Measurements from ENCODE around the gene EEPD1. TPM values are rescaled to one million over a fixed set of nuclear protein-coding genes. Genes with fewer than 3 reads are reported as not detected.
"Not testable (repeated sequence)": the region's sequence is repeated elsewhere in the genome, so short reads cannot be mapped to it uniquely, and the experiment has no call there.

EEPD1 gene
- total and polyA plus RNA-seq, 12 donors = 6.0 to 29.0 (median 9.4) TPM

DNA sequence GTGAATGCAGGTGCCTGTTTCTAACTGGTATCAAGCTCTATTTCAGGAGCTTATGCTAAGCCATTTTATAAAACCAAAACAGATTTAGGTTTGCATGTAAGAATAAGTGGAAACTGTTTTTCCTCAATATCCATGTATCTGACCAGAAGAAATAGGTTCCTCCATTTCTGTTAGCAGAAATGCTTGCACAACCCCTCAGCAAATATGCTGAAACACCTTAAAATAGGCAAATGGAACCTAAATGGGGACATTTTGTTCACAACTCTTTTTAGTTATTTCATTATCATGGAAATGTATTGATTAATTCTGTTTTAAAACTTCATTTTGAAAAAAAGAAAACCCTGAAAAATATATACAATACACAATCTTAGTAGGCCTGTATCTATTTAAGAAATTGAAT, 8.9 kb upstream of the EEPD1 start:
- intact Hi-C loops (cut with DNase I) = no loop called here
- TF ChIP-seq POLR2A (IDR thresholded peaks at IDR 0.05) (no peak), CTCF (IDR thresholded peaks at IDR 0.05) (no peak)
- no peak for DNase-seq
- H3K27me3 ChIP-seq = no peaks in the 10 kb centered on the region
- H3K9me3 ChIP-seq (replicated peaks in 1 of 3) = no peaks in the 10 kb centered on the region
- peaks cover 0 to 5% of the 10 kb centered on the region in 2 donors for H3K4me1 ChIP-seq (replicated peaks in 1 of 2)
- no peak overlapping the region for H3K27ac ChIP-seq
- no peaks in the 10 kb centered on the region for H3K36me3 ChIP-seq (replicated peaks in 1 of 2)
- no peak overlapping the region for H3K4me3 ChIP-seq

DNA sequence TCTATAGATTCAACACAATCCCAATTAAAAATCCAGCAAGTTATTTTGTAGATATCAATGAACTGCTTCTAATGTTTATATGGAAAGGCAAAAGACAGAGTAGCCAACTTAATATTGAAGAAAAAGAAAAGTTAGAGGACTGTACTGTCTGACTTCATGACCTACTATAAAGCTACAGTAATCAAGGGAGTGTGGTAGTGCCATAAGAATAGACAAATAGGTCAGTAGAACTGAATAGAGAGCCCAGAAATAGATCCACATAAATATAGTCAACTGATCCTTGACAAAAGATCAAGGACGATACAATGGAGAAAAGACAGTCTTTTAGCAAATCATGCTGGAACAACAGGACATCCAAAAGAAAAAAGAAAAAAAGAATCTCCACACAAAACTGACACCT, 7.4 kb upstream of the EEPD1 start:
- intact Hi-C loops (cut with DNase I) = no loop called here
- Histone ChIP-seq H3K9me3 (replicated peaks in 1 of 3) (no peaks in the 10 kb centered on the region), H3K4me3 (no peak overlapping the region), H3K27ac (peak overlapping the region in 1 of 5 donors; percentile 10), H3K4me1 (replicated peaks in 1 of 2) (peaks cover 0 to 5% of the 10 kb centered on the region in 2 donors), H3K27me3 (no peaks in the 10 kb centered on the region), H3K36me3 (replicated peaks in 1 of 2) (no peaks in the 10 kb centered on the region)
- WGBS, 4 donors = 34 to 43% (median 42%) methylated on average over 1 of the region's 1 CpG
- no peak for DNase-seq
- no peak for TF ChIP-seq CTCF (IDR thresholded peaks at IDR 0.05)
- TF ChIP-seq POLR2A (IDR thresholded peaks at IDR 0.05) = no peak

DNA sequence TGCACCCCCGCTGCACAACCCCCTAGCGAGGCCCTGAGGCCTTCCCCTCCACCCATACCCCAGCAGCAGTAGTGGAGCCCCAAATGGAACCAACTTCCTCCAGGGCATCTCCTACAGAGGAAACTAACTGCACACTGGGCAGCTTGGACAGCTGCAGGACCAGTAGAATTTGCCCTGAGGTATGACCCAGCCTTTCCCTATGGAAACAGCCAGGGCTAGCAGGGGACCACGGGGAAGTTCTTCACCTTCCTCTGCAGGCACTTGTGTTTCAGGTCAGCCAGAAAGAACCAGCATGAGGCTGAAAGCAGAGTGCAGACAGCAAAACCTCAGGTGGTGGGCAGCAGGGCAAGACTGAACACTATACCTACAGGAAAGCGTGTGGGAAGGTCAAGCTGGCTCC, 5.7 kb upstream of the EEPD1 start:
- Histone ChIP-seq H3K4me1 (replicated peaks in 1 of 2) (peaks cover 0 to 5% of the 10 kb centered on the region in 2 donors), H3K27me3 (no peaks in the 10 kb centered on the region), H3K36me3 (replicated peaks in 1 of 2) (no peaks in the 10 kb centered on the region), H3K9me3 (replicated peaks in 1 of 3) (no peaks in the 10 kb centered on the region), H3K4me3 (no peak overlapping the region), H3K27ac (no peak overlapping the region)
- intact Hi-C loops (cut with DNase I) = no loop called here
- no peak for DNase-seq
- no peak for TF ChIP-seq POLR2A (IDR thresholded peaks at IDR 0.05)
- no peak for TF ChIP-seq CTCF (IDR thresholded peaks at IDR 0.05)
- WGBS, 4 donors = 64 to 96% (median 94%) methylated on average over 3 to 4 of the region's 4 CpGs

DNA sequence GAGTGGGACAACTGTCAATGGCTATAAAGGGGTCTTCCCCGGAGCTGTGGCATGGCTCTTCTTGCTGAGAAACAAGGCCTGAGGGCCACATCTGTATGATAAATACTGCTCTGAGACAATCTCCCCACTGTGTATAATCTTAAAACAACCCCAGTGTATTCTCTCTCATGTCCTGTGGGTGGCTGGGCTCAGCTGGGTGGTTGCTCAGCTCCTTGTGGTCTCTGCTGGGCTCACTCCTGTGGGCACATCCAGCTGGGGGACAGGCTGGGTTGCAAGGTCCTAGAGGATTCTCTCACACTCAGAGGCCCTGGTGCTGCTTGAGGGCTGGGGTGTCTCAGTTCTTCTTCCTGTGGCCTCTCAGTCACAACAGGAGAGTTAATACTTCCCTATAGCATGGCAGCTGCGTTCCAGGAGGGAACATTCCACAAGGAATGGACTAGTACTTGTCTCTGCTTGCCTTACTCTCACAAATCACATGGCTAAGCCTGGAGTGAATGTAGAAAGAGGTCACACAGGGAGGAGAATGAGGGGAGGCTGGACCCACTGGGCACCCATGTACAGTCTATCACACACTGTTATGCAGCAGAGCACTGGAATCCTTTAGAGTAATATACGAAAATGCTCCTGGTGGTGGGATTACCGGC, 4.5 kb upstream of the EEPD1 start:
- DNase-seq = no peak
- intact Hi-C loops (cut with DNase I) = no loop called here
- peaks cover 0 to 5% of the 10 kb centered on the region in 2 donors for H3K4me1 ChIP-seq (replicated peaks in 1 of 2)
- H3K27ac ChIP-seq = no peak overlapping the region
- H3K9me3 ChIP-seq (replicated peaks in 1 of 3) = no peaks in the 10 kb centered on the region
- no peaks in the 10 kb centered on the region for H3K27me3 ChIP-seq
- 70 to 93% (median 90%) methylated on average over 3 to 4 of the region's 4 CpGs for WGBS, 4 donors
- TF ChIP-seq CTCF (IDR thresholded peaks at IDR 0.05) = no peak
- no peak for TF ChIP-seq POLR2A (IDR thresholded peaks at IDR 0.05)
- H3K36me3 ChIP-seq (replicated peaks in 1 of 2) = no peaks in the 10 kb centered on the region
- H3K4me3 ChIP-seq = no peak overlapping the region

- 60 to 100% methylated on average over 1 to 2 of the region's 2 CpGs; no CpG with 5 or more reads in 2 of the 4 donors for WGBS, 4 donors
- H3K9me3 ChIP-seq (replicated peaks in 1 of 3); H3K36me3 ChIP-seq (replicated peaks in 1 of 2); DNase-seq; H3K4me3 ChIP-seq; H3K27ac ChIP-seq; intact Hi-C loops (cut with DNase I); H3K27me3 ChIP-seq: not testable (repeated sequence)
- peaks cover 6 to 12% of the 10 kb centered on the region in 2 donors for H3K4me1 ChIP-seq (replicated peaks in 1 of 2)
Observed at GRCh38 chr7:36149240-36149639, 3.8 kb upstream of the EEPD1 start.
